GM19372 (cell line): ENCODE measurements around the gene MPLKIP.
"Not testable (repeated sequence)": the region's sequence is repeated elsewhere in the genome, so short reads cannot be mapped to it uniquely, and the experiment has no call there.

Experiments used
- ATAC-seq: cut with Tn5 transposase; IDR thresholded peaks from one replicate; pipeline ENCODE4 v1.9.1; 2021; ENCODE audit warnings: mild to moderate bottlenecking, low read depth, moderate library complexity; ENCODE audit not compliant: unreplicated experiment

Gene MPLKIP

GRCh38 chr7:40133561-40134427 lies 628 bp downstream of the MPLKIP start:
- ATAC-seq = no peak

- ATAC-seq = no peak
These were observed 11.5 kb downstream of the MPLKIP start for GRCh38 chr7:40122940-40123254.

- ATAC-seq = not testable (repeated sequence)
These were observed 12.1 kb downstream of the MPLKIP start for GRCh38 chr7:40122100-40122939.

- no peak for ATAC-seq
These were observed 14.4 kb downstream of the MPLKIP start for GRCh38 chr7:40120020-40120419.

- not testable (repeated sequence) for ATAC-seq
These were observed 16.2 kb downstream of the MPLKIP start for GRCh38 chr7:40118201-40118600.

GRCh38 chr7:40117199-40117598 lies 17.2 kb downstream of the MPLKIP start:
- not testable (repeated sequence) for ATAC-seq

GRCh38 chr7:40115936-40116335 lies 18.5 kb downstream of the MPLKIP start:
- ATAC-seq = no peak

- ATAC-seq = no peak
These were observed 28.4 kb downstream of the MPLKIP start for GRCh38 chr7:40105879-40106473.

- ATAC-seq = no peak
These were observed 31.5 kb downstream of the MPLKIP start for GRCh38 chr7:40102897-40103296.

- ATAC-seq = no peak
These were observed 33.2 kb downstream of the MPLKIP start for GRCh38 chr7:40101201-40101600.

GRCh38 chr7:40099837-40100236 lies 34.6 kb downstream of the MPLKIP start:
- no peak for ATAC-seq

GRCh38 chr7:40098810-40099209 lies 35.6 kb downstream of the MPLKIP start:
- no peak for ATAC-seq

- no peak for ATAC-seq
These were observed 36.7 kb downstream of the MPLKIP start for GRCh38 chr7:40097728-40098127.

GRCh38 chr7:40095695-40096327 lies 38.6 kb downstream of the MPLKIP start:
- no peak for ATAC-seq

GRCh38 chr7:40095230-40095629 lies 39.2 kb downstream of the MPLKIP start:
- no peak for ATAC-seq

- ATAC-seq = no peak
These were observed 40.6 kb downstream of the MPLKIP start for GRCh38 chr7:40093631-40094350.

- ATAC-seq = no peak
These were observed 42.2 kb downstream of the MPLKIP start for GRCh38 chr7:40092182-40092581.

- ATAC-seq = no peak
These were observed 56.6 kb downstream of the MPLKIP start for GRCh38 chr7:40077849-40078248.
